CD14-positive monocyte (primary cell): Measurements from ENCODE around the gene SLC9A7. TPM values are rescaled to one million over a fixed set of nuclear protein-coding genes. Genes with fewer than 3 reads are reported as not detected.
A peak's percentile ranks its signal among the peaks of the same experiment; 100 is the strongest.

Source experiments
- DNase-seq, 3 donors: peaks; one replicate each; pipeline ENCODE4 v3.0.0-alpha.2; 2011 to 2022
- H2AFZ ChIP-seq: 2 replicates; pipeline ENCODE4 v1.6.0; 2012; ENCODE audit warnings: mild to moderate bottlenecking, low read depth, low read length, inconsistent platforms; ENCODE audit not compliant: insufficient read depth, poor library complexity, severe bottlenecking
- H3K27ac ChIP-seq, 2 donors: 1 replicate in 1 of 2; 2 replicates in 1 of 2; pipeline ENCODE4 v1.5.1; 2012 to 2013; ENCODE audit warnings: low read length in 2 of 2, control low read depth in 1 of 2, inconsistent platforms in 1 of 2, low read depth in 1 of 2, mild to moderate bottlenecking in 1 of 2
- H3K27me3 ChIP-seq, 2 donors: one replicate each; pipeline versions ENCODE4 v1.6.0 to v1.6.1; 2011 to 2013; ENCODE audit warnings: low read length in 2 of 2; ENCODE audit not compliant: control insufficient read depth in 2 of 2, insufficient read depth in 2 of 2
- H3K36me3 ChIP-seq, 2 donors: replicated peaks in 1 of 2; 1 replicate in 1 of 2; 2 replicates in 1 of 2; pipeline versions ENCODE4 v1.5.1 to v1.6.1; 2012 to 2013; ENCODE audit warnings: low read length in 2 of 2, control low read depth in 1 of 2, inconsistent platforms in 1 of 2, mild to moderate bottlenecking in 1 of 2; ENCODE audit not compliant: insufficient read depth in 2 of 2, control insufficient read depth in 1 of 2
- H3K4me1 ChIP-seq, 2 donors: 1 replicate in 1 of 2; 2 replicates in 1 of 2; pipeline versions ENCODE4 v1.5.1 to v1.6.1; 2012 to 2013; ENCODE audit warnings: low read length in 2 of 2, control low read depth in 1 of 2, inconsistent platforms in 1 of 2, mild to moderate bottlenecking in 1 of 2, moderate library complexity in 1 of 2; ENCODE audit not compliant: insufficient read depth in 2 of 2, control insufficient read depth in 1 of 2
- H3K4me2 ChIP-seq: replicated peaks from 2 replicates; pipeline ENCODE3; 2012; ENCODE audit warnings: low read length, moderate library complexity, mild to moderate bottlenecking; ENCODE audit not compliant: poor library complexity, severe bottlenecking; ENCODE audit errors: extremely low read depth
- H3K4me3 ChIP-seq, 3 experiments: fragments of 200-600 bp in 1 of 3; sonication (generic) in 1 of 3; replicated peaks in 1 of 3; 1 replicate in 2 of 3; 2 replicates in 1 of 3; pipeline ENCODE4 v1.5.1; 2011 to 2013; ENCODE audit warnings: low read length in 3 of 3, mild to moderate bottlenecking in 3 of 3, control low read depth in 2 of 3, low read depth in 2 of 3, inconsistent platforms in 1 of 3, moderate library complexity in 1 of 3
- H3K79me2 ChIP-seq: 2 replicates; pipeline ENCODE4 v1.6.0; 2012; ENCODE audit warnings: mild to moderate bottlenecking, control low read depth, inconsistent platforms, low read length, moderate library complexity; ENCODE audit not compliant: insufficient read depth
- H3K9ac ChIP-seq: 2 replicates; pipeline ENCODE4 v1.6.0; 2017; ENCODE audit warnings: low read length, mild to moderate bottlenecking; ENCODE audit not compliant: insufficient read depth, poor library complexity, severe bottlenecking
- H3K9me3 ChIP-seq, 2 donors: replicated peaks in 1 of 2; 1 replicate in 1 of 2; 2 replicates in 1 of 2; pipeline versions ENCODE4 v1.5.1 to v1.6.1; 2012 to 2013; ENCODE audit warnings: low read length in 2 of 2, control low read depth in 1 of 2; ENCODE audit not compliant: control insufficient read depth in 1 of 2, insufficient read depth in 1 of 2
- H4K20me1 ChIP-seq: 2 replicates; pipeline ENCODE4 v1.6.0; 2012; ENCODE audit warnings: mild to moderate bottlenecking, low read length, control low read depth, moderate library complexity; ENCODE audit not compliant: insufficient read depth
- H3K27ac Mint-ChIP-seq, 7 donors: one replicate each; pipeline ENCODE4 v1.8.0; 2020; ENCODE audit warnings: mild to moderate bottlenecking in 7 of 7, mixed read lengths in 7 of 7, moderate library complexity in 6 of 7, inconsistent platforms in 2 of 7
- H3K27me3 Mint-ChIP-seq, 3 donors: one replicate each; pipeline ENCODE4 v1.8.0; 2021 to 2022; ENCODE audit warnings: low read depth in 3 of 3, mild to moderate bottlenecking in 3 of 3, mixed read lengths in 3 of 3, moderate library complexity in 3 of 3, inconsistent platforms in 1 of 3
- H3K36me3 Mint-ChIP-seq, 2 donors: one replicate each; pipeline ENCODE4 v1.8.0; 2020; ENCODE audit warnings: mixed read lengths in 2 of 2, inconsistent platforms in 1 of 2, mild to moderate bottlenecking in 1 of 2
- H3K4me1 Mint-ChIP-seq: one replicate; pipeline ENCODE4 v1.8.0; 2020; ENCODE audit warnings: mild to moderate bottlenecking, mixed read lengths
- H3K4me3 Mint-ChIP-seq, 2 donors: one replicate each; pipeline ENCODE4 v1.8.0; 2020; ENCODE audit warnings: mild to moderate bottlenecking in 2 of 2, mixed read lengths in 2 of 2, moderate library complexity in 1 of 2
- H3K9me3 Mint-ChIP-seq, 7 donors: one replicate each; pipeline ENCODE4 v1.8.0; 2020 to 2022; ENCODE audit warnings: mixed read lengths in 7 of 7, mild to moderate bottlenecking in 6 of 7, moderate library complexity in 6 of 7, inconsistent platforms in 2 of 7
- WGBS: methylation state at CpG from one replicate; pipeline ENCODE4 v1.1.5; 2013; ENCODE audit warnings: missing lambda C conversion rate; ENCODE audit not compliant: insufficient coverage; 5-methylcytosine and 5-hydroxymethylcytosine counted together
- intact Hi-C, 2 donors: fragments of 100-400 bp; cut with micrococcal nuclease; formaldehyde crosslinking; loops; one replicate each; pipeline versions ENCODE4 v1.15.0 to v1.15.1; 2023
- polyA plus RNA-seq, 3 donors: library from polyadenylated mRNA; depleted of rRNA in 1 of 3; unstranded in 2 of 3; stranded (reverse) in 1 of 3; fragments of 300-500 nt in 2 of 3; fragments of >200 nt in 1 of 3; fragmentation: Illumina TruSeq in 2 of 3; gene quantifications; 1 replicate in 2 of 3; 2 replicates in 1 of 3; pipeline ENCODE4 v1.2.3, GENCODE V29; 2012 to 2021
- TF ChIP-seq, protein P1 (sequence below): fragments of 200-600 bp; IDR thresholded peaks from one replicate; pipeline ENCODE4 v1.8.0; 2022; ENCODE audit warnings: antibody characterized with exemption, mild to moderate bottlenecking

SLC9A7 gene
- polyA plus RNA-seq, 3 donors, result 0.73 to 2.0 (median 1.0) TPM

- Mint-ChIP-seq H3K36me3 (no peaks in the 10 kb centered on the region), H3K4me1 (peaks cover 41% of the 10 kb centered on the region), H3K27ac (peak overlapping the region; percentile 72 to 87 (median 83)), H3K4me3 (peak overlapping the region; percentile 16 to 20), H3K27me3 (peaks cover 0 to 16% (median 5%) of the 10 kb centered on the region in 3 donors), H3K9me3 (peaks cover 0 to 8% (median 2%) of the 10 kb centered on the region in 7 donors)
- TF ChIP-seq, protein P1, sequence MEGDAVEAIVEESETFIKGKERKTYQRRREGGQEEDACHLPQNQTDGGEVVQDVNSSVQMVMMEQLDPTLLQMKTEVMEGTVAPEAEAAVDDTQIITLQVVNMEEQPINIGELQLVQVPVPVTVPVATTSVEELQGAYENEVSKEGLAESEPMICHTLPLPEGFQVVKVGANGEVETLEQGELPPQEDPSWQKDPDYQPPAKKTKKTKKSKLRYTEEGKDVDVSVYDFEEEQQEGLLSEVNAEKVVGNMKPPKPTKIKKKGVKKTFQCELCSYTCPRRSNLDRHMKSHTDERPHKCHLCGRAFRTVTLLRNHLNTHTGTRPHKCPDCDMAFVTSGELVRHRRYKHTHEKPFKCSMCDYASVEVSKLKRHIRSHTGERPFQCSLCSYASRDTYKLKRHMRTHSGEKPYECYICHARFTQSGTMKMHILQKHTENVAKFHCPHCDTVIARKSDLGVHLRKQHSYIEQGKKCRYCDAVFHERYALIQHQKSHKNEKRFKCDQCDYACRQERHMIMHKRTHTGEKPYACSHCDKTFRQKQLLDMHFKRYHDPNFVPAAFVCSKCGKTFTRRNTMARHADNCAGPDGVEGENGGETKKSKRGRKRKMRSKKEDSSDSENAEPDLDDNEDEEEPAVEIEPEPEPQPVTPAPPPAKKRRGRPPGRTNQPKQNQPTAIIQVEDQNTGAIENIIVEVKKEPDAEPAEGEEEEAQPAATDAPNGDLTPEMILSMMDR, result no peak
- H3K27me3 ChIP-seq, result peaks cover 0 to 3% of the 10 kb centered on the region in 2 donors
- no peak overlapping the region for H2AFZ ChIP-seq
- intact Hi-C loops, result no loop called here
- peak overlapping the region in 1 of 3 experiments; percentile 7 for H3K4me3 ChIP-seq
- H3K36me3 ChIP-seq, result no peaks in the 10 kb centered on the region
- peak overlapping the region; percentile 25 for H3K9ac ChIP-seq
- no peaks in the 10 kb centered on the region for H4K20me1 ChIP-seq
- no CpG with 5 or more reads among the region's 3 CpGs for WGBS
- H3K4me1 ChIP-seq, result peaks cover 29 to 37% of the 10 kb centered on the region in 2 donors
- H3K79me2 ChIP-seq, result no peaks in the 10 kb centered on the region
- no peaks in the 10 kb centered on the region for H3K9me3 ChIP-seq
- peak overlapping the region; percentile 23 for H3K4me2 ChIP-seq
- peak overlapping the region; percentile 60 to 73 for H3K27ac ChIP-seq
- peak in 1 of 3 donors; percentile 18 for DNase-seq
Measured at GRCh38 chrX:46754586-46755061, 4.3 kb downstream of the SLC9A7 start.

DNA sequence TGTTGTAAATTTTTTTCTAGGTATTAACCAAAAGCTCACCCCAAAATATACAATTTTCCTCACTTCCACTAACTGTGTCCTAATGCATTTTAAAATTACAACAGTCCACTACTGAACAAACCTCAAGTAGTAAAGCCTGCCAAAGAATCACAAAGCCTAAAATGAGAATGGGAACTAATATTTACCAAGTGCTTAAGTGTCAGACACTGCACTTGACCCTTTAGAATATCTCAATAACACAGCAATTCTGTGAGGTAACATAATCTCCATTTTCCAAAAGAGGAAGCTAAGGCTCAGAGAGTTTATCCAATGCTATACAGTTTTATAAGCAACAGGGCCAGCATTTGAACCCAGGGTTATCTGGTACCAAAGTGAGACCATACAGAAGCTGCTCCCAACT is 4.9 kb downstream of the SLC9A7 start:
- Mint-ChIP-seq H3K4me1 (peaks cover 38% of the 10 kb centered on the region), H3K36me3 (no peaks in the 10 kb centered on the region), H3K4me3 (no peak overlapping the region), H3K27ac (peak overlapping the region in 6 of 7 donors; percentile 30 to 87 (median 83)), H3K9me3 (peaks cover 0 to 5% (median 2%) of the 10 kb centered on the region in 7 donors), H3K27me3 (peaks cover 0 to 16% (median 5%) of the 10 kb centered on the region in 3 donors)
- no peaks in the 10 kb centered on the region for H3K36me3 ChIP-seq
- peak overlapping the region; percentile 60 to 73 for H3K27ac ChIP-seq
- no peaks in the 10 kb centered on the region for H3K79me2 ChIP-seq
- intact Hi-C loops, result no loop called here
- H3K27me3 ChIP-seq, result peaks cover 0 to 3% of the 10 kb centered on the region in 2 donors
- DNase-seq, result peak in 1 of 3 donors; percentile 32
- H4K20me1 ChIP-seq, result no peaks in the 10 kb centered on the region
- TF ChIP-seq, protein P1, result no peak
- no peak overlapping the region for H2AFZ ChIP-seq
- H3K4me1 ChIP-seq, result peaks cover 25 to 33% of the 10 kb centered on the region in 2 donors
- no peak overlapping the region for H3K4me3 ChIP-seq
- no peak overlapping the region for H3K9ac ChIP-seq
- no peaks in the 10 kb centered on the region for H3K9me3 ChIP-seq
- H3K4me2 ChIP-seq, result peak overlapping the region; percentile 23
